Peyer's patch (tissue), 4 donors: Measurements from ENCODE around the gene PDLIM1. TPM values are rescaled to one million over a fixed set of nuclear protein-coding genes. Genes with fewer than 3 reads are reported as not detected.

Source experiments
- DNase-seq, 3 donors: peaks; one replicate each; pipeline ENCODE4 v3.0.0-alpha.2; 2017 to 2019
- H3K27ac ChIP-seq, 4 donors: fragments of 200-600 bp; sonication (generic); one replicate each; pipeline ENCODE4 v1.5.1; 2016 to 2019
- H3K27me3 ChIP-seq, 2 donors: fragments of 200-600 bp; sonication (generic); one replicate each; pipeline ENCODE4 v1.5.1; 2019
- H3K36me3 ChIP-seq, 3 donors: fragments of 200-600 bp; sonication (generic); one replicate each; pipeline ENCODE4 v1.5.1; 2016 to 2019
- H3K4me1 ChIP-seq, 4 donors: fragments of 200-600 bp; sonication (generic); one replicate each; pipeline ENCODE4 v1.5.1; 2016 to 2019
- H3K4me3 ChIP-seq, 4 donors: fragments of 200-600 bp; sonication (generic); 1 replicate in 3 of 4; 2 replicates in 1 of 4; pipeline ENCODE4 v1.5.1; 2016 to 2019; ENCODE audit warnings: mild to moderate bottlenecking in 1 of 4
- H3K9me3 ChIP-seq, 4 donors: fragments of 200-600 bp; sonication (generic); one replicate each; pipeline ENCODE4 v1.5.1; 2016 to 2019; ENCODE audit warnings: mild to moderate bottlenecking in 1 of 4
- POLR2A ChIP-seq, 2 donors: fragments of 450-650 bp; IDR thresholded peaks; one replicate each; pipeline ENCODE4 v1.5.1; 2017; ENCODE audit warnings: antibody characterized with exemption in 2 of 2, mild to moderate bottlenecking in 2 of 2, moderate library complexity in 2 of 2
- total RNA-seq, 4 donors: library from RNA; depleted of rRNA; stranded (reverse); fragments of >200 nt; gene quantifications; one replicate each; pipeline ENCODE4 v1.1.0, GENCODE V29; 2016
- TF ChIP-seq, protein P1 (sequence below), 6 experiments: fragments of 450-650 bp in 4 of 6; fragments of 200-600 bp in 2 of 6; sonication (generic) in 1 of 6; IDR thresholded peaks; one replicate each; pipeline ENCODE4 v1.5.1; 2017 to 2019; ENCODE audit warnings: antibody characterized with exemption in 6 of 6, mild to moderate bottlenecking in 3 of 6, moderate library complexity in 1 of 6

PDLIM1 gene
- total RNA-seq, 4 donors from 2014 or later: 180 to 351 (median 240) TPM

DNA sequence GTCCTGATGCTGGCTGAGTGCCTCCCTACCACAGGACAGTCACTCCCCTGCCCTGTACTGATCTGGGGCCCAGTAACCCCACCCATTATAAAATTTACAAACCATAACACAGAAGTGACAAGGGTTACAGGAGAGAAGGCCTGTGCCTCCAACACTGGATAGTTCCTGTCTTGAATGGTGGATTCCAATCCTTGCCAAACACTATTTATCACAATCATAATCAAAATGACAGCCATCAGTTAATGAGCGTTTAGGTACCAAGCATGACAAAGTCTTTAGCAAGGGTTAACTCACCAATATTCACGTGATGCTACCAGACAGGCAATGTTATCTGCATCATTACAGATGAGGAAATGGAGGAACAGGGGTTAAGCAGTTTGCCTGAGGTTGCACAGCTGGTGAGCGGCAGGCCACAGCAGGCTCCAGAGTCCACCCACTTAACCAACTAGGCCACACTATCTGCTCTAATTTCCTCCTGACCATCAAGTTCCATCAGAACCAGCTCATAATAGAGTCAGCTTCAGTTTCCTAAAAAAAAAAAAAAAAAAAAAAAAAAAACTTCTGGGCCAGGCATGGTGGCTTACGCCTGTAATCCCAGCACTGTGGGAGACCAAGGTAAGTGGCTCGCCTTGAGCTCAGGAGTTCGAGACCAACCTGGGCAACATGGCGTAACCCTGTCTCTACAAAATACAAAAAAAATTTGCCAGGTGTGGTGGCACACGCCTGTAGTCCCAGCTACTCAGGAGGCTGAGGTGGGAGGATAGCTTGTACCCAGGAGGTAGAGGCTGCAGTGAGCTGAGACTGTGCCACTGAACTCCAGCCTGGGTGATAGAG is 14.2 kb downstream of the PDLIM1 start:
- H3K4me1 ChIP-seq: peaks cover 0 to 91% (median 14%) of the 10 kb centered on the region in 4 donors
- H3K4me3 ChIP-seq: no peak overlapping the region
- H3K9me3 ChIP-seq: no peaks in the 10 kb centered on the region
- peak in 2 of 3 donors; percentile 75 to 83 for DNase-seq
- H3K36me3 ChIP-seq: peaks cover 0 to 2% (median 0%) of the 10 kb centered on the region in 3 donors
- peak overlapping the region; percentile 35 to 92 (median 80) for H3K27ac ChIP-seq
- TF ChIP-seq, protein P1, sequence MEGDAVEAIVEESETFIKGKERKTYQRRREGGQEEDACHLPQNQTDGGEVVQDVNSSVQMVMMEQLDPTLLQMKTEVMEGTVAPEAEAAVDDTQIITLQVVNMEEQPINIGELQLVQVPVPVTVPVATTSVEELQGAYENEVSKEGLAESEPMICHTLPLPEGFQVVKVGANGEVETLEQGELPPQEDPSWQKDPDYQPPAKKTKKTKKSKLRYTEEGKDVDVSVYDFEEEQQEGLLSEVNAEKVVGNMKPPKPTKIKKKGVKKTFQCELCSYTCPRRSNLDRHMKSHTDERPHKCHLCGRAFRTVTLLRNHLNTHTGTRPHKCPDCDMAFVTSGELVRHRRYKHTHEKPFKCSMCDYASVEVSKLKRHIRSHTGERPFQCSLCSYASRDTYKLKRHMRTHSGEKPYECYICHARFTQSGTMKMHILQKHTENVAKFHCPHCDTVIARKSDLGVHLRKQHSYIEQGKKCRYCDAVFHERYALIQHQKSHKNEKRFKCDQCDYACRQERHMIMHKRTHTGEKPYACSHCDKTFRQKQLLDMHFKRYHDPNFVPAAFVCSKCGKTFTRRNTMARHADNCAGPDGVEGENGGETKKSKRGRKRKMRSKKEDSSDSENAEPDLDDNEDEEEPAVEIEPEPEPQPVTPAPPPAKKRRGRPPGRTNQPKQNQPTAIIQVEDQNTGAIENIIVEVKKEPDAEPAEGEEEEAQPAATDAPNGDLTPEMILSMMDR (IDR thresholded peaks at IDR 0.05): no peak
- peak in 1 of 2 donors; percentile 51 for TF ChIP-seq POLR2A (IDR thresholded peaks at IDR 0.05)
- no peaks in the 10 kb centered on the region for H3K27me3 ChIP-seq

DNA sequence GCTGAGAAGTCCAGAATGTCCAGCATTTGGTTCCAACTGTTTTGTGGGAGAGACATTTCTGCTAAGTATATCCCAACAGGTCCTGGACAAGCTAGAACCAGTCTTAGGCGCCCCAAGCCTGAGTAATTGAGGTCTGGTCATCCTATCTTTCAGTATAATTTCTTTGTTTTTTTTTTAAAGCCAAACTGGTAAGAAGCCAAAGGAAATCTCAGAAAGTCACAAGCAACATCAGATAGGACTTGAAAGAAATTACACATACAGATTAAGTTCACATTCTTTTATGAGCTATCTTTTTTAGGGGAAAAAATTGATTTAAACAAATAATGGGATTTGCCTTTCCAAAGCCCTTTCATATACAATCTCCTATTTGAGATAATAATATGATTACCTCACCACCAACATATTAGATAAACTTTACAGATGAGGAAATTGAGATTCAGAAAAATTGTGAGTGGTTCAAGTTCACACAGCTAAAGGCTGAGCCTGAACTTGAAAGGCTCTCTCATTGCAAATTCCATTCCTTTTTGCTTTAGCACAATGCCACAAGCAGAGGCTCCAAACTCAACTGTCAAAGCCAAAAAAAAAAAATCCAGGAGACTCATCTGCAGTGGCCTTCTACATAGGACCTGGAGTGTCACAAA is 15.0 kb downstream of the PDLIM1 start:
- peaks cover 0 to 87% (median 13%) of the 10 kb centered on the region in 4 donors for H3K4me1 ChIP-seq
- DNase-seq: no peak

DNA sequence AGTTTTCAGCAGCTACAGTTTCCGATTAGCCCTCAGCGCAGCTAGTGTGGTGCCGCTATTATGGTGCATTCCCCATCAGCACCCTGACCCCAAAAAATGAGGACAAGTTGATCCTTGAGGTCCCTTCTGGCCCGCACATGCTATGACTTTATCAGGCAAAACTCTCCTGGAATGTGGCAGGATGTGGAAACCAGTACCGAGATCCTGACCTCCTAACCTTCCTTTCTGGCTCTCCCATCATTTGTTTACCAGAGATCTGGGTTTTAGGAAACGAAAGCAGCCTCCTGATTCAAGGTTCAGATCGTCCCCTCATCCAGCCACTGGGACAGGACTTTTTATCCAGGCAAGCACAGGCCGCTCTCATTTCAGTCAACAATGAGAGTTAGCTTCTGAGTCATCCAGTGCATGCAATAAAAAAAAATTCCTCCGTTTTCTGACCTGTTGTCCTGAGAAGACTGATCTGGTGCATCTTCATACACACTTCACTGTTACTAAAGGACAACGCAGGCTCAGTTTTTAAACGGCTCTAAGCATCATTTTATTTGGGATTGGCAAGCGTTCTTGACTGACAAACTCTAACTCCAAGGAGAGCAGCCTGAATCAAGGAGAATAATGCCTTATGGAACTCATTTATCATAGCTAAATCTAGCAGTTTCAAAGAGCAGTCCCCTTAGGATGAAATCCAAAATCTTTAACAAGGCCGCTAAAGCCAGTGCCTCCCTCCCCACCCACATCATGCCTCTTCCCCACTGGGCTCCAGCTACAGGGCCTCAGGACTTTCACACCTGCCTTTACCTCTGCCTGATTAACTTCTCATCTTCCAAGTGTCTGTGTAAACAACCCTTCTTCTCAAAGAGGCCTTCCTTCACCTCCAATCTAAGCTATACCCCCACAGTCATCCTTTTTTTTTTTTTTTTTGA is 17.1 kb downstream of the PDLIM1 start:
- peak in 1 of 3 donors; percentile 80 for DNase-seq
- no peaks in the 10 kb centered on the region for H3K27me3 ChIP-seq
- peak overlapping the region; percentile 59 to 92 (median 80) for H3K27ac ChIP-seq
- no peaks in the 10 kb centered on the region for H3K9me3 ChIP-seq
- peak overlapping the region in 1 of 4 donors; percentile 5 for H3K4me3 ChIP-seq
- TF ChIP-seq POLR2A (IDR thresholded peaks at IDR 0.05): peak in 1 of 2 donors; percentile 8
- TF ChIP-seq, protein P1 (IDR thresholded peaks at IDR 0.05): no peak
- peaks cover 0 to 70% (median 9%) of the 10 kb centered on the region in 4 donors for H3K4me1 ChIP-seq
- H3K36me3 ChIP-seq: peaks cover 0 to 30% (median 0%) of the 10 kb centered on the region in 3 donors

More for the DNA sequence above, 15.0 kb downstream of the PDLIM1 start:
- TF ChIP-seq POLR2A (IDR thresholded peaks at IDR 0.05): no peak
- TF ChIP-seq, protein P1 (IDR thresholded peaks at IDR 0.05): no peak
- Histone ChIP-seq H3K9me3 (no peaks in the 10 kb centered on the region), H3K36me3 (peaks cover 0 to 8% (median 0%) of the 10 kb centered on the region in 3 donors), H3K4me3 (peak overlapping the region in 1 of 4 donors; percentile 0), H3K27ac (peak overlapping the region; percentile 35 to 92 (median 80)), H3K27me3 (no peaks in the 10 kb centered on the region)

DNA sequence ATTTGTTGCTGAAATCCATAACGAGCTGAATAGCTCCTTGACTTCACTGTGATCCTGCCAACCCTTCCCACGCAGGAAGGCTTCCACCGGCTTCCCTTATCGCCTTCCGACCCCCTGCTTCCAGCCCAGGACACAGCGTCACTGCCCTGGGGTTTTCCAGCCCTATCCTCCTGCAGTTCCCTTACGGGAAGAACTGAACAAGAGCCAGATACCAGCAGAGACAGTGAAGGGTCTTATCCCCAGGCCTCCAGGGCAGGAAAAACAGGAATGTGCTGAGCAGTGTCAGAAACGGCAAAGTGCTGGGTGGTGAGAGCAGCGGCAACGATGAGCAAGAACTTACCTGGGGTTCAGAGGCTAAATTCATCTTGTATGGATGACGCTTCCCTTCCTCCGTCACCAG is 22.4 kb downstream of the PDLIM1 start:
- no peak for TF ChIP-seq POLR2A (IDR thresholded peaks at IDR 0.05)
- TF ChIP-seq, protein P1 (IDR thresholded peaks at IDR 0.05): no peak
- peaks cover 0 to 57% (median 6%) of the 10 kb centered on the region in 4 donors for H3K4me1 ChIP-seq
- peak overlapping the region; percentile 55 to 81 (median 64) for H3K27ac ChIP-seq
- DNase-seq: no peak
- H3K4me3 ChIP-seq: no peak overlapping the region
- H3K27me3 ChIP-seq: no peaks in the 10 kb centered on the region
- H3K9me3 ChIP-seq: no peaks in the 10 kb centered on the region
- peaks cover 0 to 58% (median 0%) of the 10 kb centered on the region in 3 donors for H3K36me3 ChIP-seq

DNA sequence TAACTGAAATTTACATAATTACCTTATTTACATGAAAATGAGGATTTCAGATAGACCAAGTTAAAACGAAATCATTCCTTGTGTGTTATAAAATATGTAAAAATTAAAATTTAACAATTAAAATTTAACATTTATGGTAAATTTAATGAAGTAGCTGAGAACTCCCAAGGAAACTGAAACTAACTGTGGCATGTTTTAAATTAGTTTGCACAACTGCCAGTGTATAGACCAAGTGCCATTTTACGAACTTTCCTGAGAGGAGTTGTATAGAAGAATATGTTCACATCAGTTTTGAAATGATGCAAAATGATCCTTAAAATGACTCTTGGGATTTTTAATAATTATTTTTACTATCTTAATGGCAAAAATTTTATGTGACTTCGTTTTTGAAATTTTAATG is 23.6 kb downstream of the PDLIM1 start:
- peaks cover 0 to 48% (median 4%) of the 10 kb centered on the region in 4 donors for H3K4me1 ChIP-seq
- H3K4me3 ChIP-seq: no peak overlapping the region
- no peaks in the 10 kb centered on the region for H3K9me3 ChIP-seq
- peak overlapping the region in 3 of 4 donors; percentile 56 to 81 (median 71) for H3K27ac ChIP-seq
- DNase-seq: no peak
- H3K36me3 ChIP-seq: peaks cover 0 to 70% (median 0%) of the 10 kb centered on the region in 3 donors
- TF ChIP-seq, protein P1 (IDR thresholded peaks at IDR 0.05): no peak
- no peak for TF ChIP-seq POLR2A (IDR thresholded peaks at IDR 0.05)
- no peaks in the 10 kb centered on the region for H3K27me3 ChIP-seq
